ENCODE measurements around the gene CDC42SE1. TPM values are rescaled to one million over a fixed set of nuclear protein-coding genes. Genes with fewer than 3 reads are reported as not detected.
A peak's percentile ranks its signal among the peaks of the same experiment; 100 is the strongest.

The CDC42SE1 gene
- total RNA-seq, 1 donor from 2014 or later = 127 TPM

DNA sequence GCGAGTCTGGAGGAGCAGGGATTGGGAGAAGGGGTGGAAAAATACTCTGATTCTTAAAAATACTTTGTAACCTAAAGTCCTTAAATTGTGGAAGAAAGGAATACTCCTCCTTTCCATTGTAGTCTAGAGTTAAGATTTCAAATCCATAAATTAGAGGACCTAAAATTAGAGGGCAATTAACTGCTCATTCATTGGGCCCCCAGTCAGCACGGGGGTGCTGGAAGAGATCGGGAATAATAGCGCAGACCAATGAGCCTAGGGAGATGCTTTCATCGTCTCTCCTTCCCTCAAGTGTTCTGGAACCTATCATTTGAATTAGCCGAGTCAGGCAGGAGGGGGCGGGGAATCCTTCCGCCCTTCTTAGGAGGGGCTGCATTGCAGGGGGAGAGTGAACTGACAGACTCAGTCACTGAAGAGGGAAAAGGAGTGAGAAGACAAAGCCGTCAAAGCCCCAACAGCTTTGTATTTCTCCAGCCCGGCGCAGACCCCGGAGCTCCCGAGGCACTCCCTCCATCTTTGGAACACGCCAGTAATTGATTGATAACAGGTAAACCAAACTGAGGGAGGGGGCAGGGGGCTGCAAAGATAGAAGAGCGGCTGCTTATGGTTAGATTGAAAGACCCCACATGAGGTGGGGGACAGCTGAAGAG lies 710 bp upstream of the CDC42SE1 start, which contains the start of gene MLLT11:
Gene MLLT11 (plus strand): TSS at position 391 of the 650 bp plus-strand sequence. CDS start 6,828 bp downstream, outside the sequence.
- DNase-seq = peak; percentile 88
- TF ChIP-seq, protein P1, sequence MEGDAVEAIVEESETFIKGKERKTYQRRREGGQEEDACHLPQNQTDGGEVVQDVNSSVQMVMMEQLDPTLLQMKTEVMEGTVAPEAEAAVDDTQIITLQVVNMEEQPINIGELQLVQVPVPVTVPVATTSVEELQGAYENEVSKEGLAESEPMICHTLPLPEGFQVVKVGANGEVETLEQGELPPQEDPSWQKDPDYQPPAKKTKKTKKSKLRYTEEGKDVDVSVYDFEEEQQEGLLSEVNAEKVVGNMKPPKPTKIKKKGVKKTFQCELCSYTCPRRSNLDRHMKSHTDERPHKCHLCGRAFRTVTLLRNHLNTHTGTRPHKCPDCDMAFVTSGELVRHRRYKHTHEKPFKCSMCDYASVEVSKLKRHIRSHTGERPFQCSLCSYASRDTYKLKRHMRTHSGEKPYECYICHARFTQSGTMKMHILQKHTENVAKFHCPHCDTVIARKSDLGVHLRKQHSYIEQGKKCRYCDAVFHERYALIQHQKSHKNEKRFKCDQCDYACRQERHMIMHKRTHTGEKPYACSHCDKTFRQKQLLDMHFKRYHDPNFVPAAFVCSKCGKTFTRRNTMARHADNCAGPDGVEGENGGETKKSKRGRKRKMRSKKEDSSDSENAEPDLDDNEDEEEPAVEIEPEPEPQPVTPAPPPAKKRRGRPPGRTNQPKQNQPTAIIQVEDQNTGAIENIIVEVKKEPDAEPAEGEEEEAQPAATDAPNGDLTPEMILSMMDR (IDR thresholded peaks at IDR 0.05; ENCODE audit: partially characterized antibody, unreplicated experiment) = no peak
- H3K9me3 Mint-ChIP-seq (ENCODE audit: unreplicated experiment) = peaks cover 54% of the 10 kb centered on the region
- peak within 1 kb of the TSS; percentile 93 for H3K4me3 Mint-ChIP-seq (ENCODE audit: unreplicated experiment)
- peak within 1 kb of the TSS; percentile 98 for H3K27ac Mint-ChIP-seq (ENCODE audit: unreplicated experiment)
- H3K36me3 Mint-ChIP-seq (ENCODE audit: unreplicated experiment) = peaks cover 27% of the 10 kb centered on the region
- H3K4me1 Mint-ChIP-seq (ENCODE audit: low read depth, unreplicated experiment) = peaks cover 23% of the 10 kb centered on the region
- H3K27me3 Mint-ChIP-seq (ENCODE audit: unreplicated experiment) = peaks cover 36% of the 10 kb centered on the region

DNA sequence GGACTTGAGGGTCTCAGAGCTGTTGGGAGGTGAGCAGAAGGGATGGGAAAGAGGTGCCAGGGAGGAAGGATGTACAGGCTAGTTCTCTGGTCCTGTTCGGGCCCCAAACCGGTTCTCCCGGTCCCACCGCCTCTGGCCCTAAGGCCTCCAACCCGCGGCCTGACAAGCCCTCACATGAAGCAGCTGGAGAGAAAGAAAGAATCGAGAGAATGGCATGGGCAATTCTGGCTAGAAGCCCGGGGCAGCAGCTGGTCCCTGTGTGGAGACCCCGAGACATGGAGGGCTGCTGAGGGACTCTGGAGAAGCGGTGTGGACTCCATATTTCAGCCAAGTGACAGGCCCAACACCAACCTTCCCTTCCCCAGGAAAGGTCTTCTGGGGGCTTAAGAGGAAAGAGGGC lies 730 bp downstream of the CDC42SE1 start:
- Mint-ChIP-seq H3K27me3 (ENCODE audit: unreplicated experiment) (peaks cover 36% of the 10 kb centered on the region), H3K4me3 (ENCODE audit: unreplicated experiment) (peak overlapping the region; percentile 93)

DNA sequence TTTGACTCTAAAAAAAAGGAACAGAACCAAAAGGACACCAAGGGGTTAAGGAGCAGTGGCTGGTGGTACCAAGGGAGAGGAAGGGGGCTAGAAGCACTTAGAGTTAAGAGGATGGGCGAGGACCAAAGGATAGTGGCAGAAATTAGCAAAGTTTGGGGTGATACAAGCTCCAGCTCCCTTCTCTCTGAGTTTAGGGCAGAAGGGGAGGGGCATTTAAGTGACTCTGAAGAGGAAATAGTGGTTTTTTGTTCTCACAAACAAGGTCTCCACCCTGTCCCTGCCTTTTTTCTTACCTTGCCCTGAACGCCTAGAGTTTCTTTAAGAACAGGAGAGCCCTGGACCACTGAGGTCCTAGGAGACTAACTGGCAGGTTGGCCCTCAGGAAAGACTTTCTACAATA lies 3.3 kb downstream of the CDC42SE1 start:
- no peak overlapping the region for H3K27ac Mint-ChIP-seq (ENCODE audit: unreplicated experiment)
- peaks cover 30% of the 10 kb centered on the region for H3K27me3 Mint-ChIP-seq (ENCODE audit: unreplicated experiment)
- H3K36me3 Mint-ChIP-seq (ENCODE audit: unreplicated experiment) = peaks cover 4% of the 10 kb centered on the region
- TF ChIP-seq, protein P1 (IDR thresholded peaks at IDR 0.05; ENCODE audit: partially characterized antibody, unreplicated experiment) = no peak
- peaks cover 16% of the 10 kb centered on the region for H3K4me1 Mint-ChIP-seq (ENCODE audit: low read depth, unreplicated experiment)
- peak overlapping the region; percentile 93 for H3K4me3 Mint-ChIP-seq (ENCODE audit: unreplicated experiment)
- no peak for DNase-seq
- peaks cover 33% of the 10 kb centered on the region for H3K9me3 Mint-ChIP-seq (ENCODE audit: unreplicated experiment)

More for the DNA sequence above, 730 bp downstream of the CDC42SE1 start:
- Mint-ChIP-seq H3K27ac (ENCODE audit: unreplicated experiment) (peak overlapping the region; percentile 98), H3K4me1 (ENCODE audit: low read depth, unreplicated experiment) (peaks cover 19% of the 10 kb centered on the region), H3K9me3 (ENCODE audit: unreplicated experiment) (peaks cover 52% of the 10 kb centered on the region), H3K36me3 (ENCODE audit: unreplicated experiment) (peaks cover 19% of the 10 kb centered on the region)
- TF ChIP-seq, protein P1 (IDR thresholded peaks at IDR 0.05; ENCODE audit: partially characterized antibody, unreplicated experiment) = no peak
- DNase-seq = peak; percentile 40

DNA sequence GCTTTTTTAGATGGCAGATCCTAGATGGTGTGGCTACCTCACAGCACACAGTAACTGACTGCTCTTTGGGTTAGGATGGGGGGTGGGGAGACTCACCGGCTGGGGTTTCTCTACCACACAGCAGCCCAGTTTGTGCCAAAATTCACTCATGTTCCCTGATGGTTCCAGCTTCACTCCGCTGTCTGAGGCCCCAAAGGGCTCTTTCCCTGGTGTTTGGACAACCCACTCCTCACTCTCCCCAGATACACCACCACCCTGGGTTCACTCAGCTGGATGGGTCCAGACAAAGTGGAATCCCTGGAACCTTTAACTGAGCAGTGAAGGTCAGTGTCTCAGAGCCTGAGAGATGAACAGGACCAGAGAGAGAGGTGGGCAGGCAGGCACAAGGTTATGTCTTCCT lies 3.8 kb downstream of the CDC42SE1 start:
- TF ChIP-seq, protein P1 (IDR thresholded peaks at IDR 0.05; ENCODE audit: partially characterized antibody, unreplicated experiment) = no peak
- Mint-ChIP-seq H3K27me3 (ENCODE audit: unreplicated experiment) (peaks cover 24% of the 10 kb centered on the region), H3K4me3 (ENCODE audit: unreplicated experiment) (peak overlapping the region; percentile 20), H3K9me3 (ENCODE audit: unreplicated experiment) (peaks cover 27% of the 10 kb centered on the region), H3K36me3 (ENCODE audit: unreplicated experiment) (peaks cover 4% of the 10 kb centered on the region), H3K27ac (ENCODE audit: unreplicated experiment) (no peak overlapping the region), H3K4me1 (ENCODE audit: low read depth, unreplicated experiment) (peaks cover 16% of the 10 kb centered on the region)
- DNase-seq = no peak

DNA sequence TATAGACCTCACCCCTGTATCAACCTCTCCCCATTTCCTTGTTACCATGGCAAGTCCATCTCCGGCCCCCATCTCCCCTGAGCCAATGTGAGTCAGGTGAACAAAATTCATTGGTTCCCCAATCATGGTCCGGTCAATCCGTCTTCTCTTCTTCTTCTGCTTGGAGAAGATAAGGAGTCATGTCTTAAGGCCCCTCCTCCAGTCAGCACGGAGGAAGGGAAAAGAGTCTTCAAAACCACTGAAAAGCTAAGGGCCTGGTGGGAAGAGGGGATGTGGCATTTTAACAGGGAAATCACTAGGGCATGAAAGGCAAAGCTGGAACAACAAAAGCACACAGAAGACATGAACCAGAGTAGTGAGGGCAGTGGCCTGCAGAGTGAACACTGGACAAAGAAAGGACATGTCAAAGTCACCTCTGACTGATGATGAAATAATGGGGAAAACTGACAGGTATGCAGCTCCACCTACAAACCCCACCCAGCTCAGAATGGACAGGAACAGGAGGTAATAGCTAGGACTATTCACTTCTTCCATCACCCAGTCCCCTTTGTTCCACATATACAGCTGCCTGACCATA lies 4.4 kb downstream of the CDC42SE1 start:
- H3K4me1 Mint-ChIP-seq (ENCODE audit: low read depth, unreplicated experiment) = peaks cover 16% of the 10 kb centered on the region
- peaks cover 22% of the 10 kb centered on the region for H3K9me3 Mint-ChIP-seq (ENCODE audit: unreplicated experiment)
- no peak overlapping the region for H3K27ac Mint-ChIP-seq (ENCODE audit: unreplicated experiment)
- H3K36me3 Mint-ChIP-seq (ENCODE audit: unreplicated experiment) = peaks cover 4% of the 10 kb centered on the region
- TF ChIP-seq, protein P1 (IDR thresholded peaks at IDR 0.05; ENCODE audit: partially characterized antibody, unreplicated experiment) = no peak
- no peak overlapping the region for H3K4me3 Mint-ChIP-seq (ENCODE audit: unreplicated experiment)
- no peak for DNase-seq
- peaks cover 19% of the 10 kb centered on the region for H3K27me3 Mint-ChIP-seq (ENCODE audit: unreplicated experiment)

Data from glutamatergic neuron (in vitro differentiated cells).